Measurements from ENCODE around the gene CAMK4.

CAMK4 gene

DNA sequence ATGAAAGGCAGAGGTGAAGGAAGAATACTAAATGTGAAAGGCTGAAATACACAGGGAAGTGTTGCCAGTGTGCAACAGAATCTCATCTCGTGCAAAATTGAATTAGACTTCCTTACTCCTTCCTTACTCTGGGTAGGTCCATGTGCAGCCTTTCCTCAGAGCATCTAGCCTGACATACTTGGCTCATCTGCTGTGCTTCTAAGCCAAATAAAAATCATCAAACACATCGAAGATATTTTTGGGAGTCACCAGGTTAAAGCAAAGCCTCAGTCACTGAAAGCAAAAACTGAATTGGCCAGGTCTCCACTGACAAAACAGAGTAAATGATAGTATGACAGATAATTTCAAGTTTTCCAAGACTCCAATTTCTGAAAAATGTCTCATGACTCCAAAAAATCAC is 268.8 kb downstream of the CAMK4 start:
- DNase-seq (ENCODE audit: low read depth): no peak

GRCh38 chr5:111494355-111494999 is 270.3 kb downstream of the CAMK4 start:
- DNase-seq (ENCODE audit: low read depth): no peak

GRCh38 chr5:111495159-111495558 is 271.0 kb downstream of the CAMK4 start:
- no peak for DNase-seq (ENCODE audit: low read depth)

DNA sequence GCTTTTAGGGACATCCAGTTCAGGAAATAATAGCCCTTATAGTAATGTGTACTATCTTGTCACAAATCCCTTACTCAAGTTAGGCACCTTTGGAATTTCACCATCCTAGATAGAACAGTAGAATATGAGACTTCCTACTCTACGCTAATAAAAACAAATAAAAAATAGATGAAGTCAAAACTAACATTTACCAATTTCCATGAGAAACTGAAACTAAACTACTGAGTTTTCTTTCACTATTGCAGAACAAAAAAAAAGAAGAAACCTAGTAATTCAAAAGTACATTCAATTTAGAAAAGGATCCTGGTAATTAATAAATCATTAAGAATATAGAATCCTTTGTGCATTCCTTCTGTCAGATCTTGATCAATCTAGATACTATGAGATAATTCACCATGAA is 274.2 kb downstream of the CAMK4 start:
- no peak for DNase-seq (ENCODE audit: low read depth)

GRCh38 chr5:111502956-111503355 is 278.8 kb downstream of the CAMK4 start:
- no peak for DNase-seq (ENCODE audit: low read depth)

GRCh38 chr5:111505096-111505495 is 280.9 kb downstream of the CAMK4 start:
- no peak for DNase-seq (ENCODE audit: low read depth)

DNA sequence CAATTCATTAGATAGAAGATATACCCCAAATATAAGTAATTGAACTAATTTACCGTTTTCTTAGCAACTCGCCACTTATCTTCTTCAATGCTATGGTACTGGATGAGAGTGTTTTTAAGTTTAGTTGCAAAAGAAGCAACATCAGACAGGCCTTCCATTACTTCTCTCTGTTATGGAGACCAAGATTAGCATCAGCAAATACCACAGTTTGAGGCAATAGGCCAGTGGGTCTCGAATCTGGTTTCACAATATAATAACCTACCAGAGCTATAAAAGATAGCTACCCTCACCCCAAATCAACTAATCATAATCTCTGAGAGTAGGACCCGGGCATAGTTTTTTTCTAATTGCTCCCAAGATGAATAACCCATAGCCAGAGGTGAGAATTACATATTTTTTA is 283.1 kb downstream of the CAMK4 start:
- no peak for DNase-seq (ENCODE audit: low read depth)

DNA sequence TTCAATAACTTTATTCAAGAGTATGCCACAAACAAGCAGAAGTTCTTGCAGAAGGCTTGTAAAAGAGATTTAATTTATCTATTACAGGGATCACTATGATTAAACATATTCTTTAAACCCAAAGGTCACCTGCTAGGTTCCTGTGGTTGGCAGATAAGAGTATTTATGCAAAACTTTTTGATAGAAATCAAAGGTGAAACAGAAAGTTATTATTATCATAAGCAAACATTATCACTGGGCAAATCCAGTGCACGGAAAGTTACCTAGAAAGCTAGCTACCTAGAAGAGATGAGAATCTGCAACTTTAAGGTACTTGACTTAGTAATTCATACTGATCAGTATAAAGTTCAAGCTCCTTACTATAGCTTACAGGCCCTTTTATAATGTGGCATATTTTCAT is 284.9 kb downstream of the CAMK4 start:
- DNase-seq (ENCODE audit: low read depth): no peak

GRCh38 chr5:111511174-111511830 is 287.1 kb downstream of the CAMK4 start:
- no peak for DNase-seq (ENCODE audit: low read depth)

DNA sequence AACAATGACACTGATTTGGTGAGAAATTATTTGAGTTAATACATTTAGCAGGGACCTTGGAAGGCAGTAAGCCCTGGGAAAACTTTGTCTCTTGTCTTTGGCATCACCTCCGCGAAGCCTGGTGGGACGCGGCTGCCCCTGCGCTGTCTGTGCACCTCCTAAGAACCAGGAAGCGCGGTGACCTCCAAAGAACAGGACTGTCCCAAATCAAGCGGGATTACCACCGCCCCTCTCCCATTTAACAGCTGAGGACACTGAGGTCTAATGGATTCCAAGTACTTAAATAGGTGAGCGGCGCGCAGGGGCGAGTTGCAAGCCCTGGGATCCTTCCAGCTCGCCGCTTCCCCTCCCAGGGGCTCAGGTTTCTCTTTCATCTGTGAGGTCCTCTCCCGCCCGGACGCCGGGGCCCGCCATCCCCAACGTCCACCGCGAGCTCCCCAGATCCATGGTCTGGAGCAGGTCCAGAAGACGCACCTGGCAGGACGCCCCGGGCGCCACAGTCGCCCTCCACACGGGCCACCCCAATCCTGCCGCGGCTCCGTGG is 287.7 kb downstream of the CAMK4 start:
- DNase-seq (ENCODE audit: low read depth): no peak

DNA sequence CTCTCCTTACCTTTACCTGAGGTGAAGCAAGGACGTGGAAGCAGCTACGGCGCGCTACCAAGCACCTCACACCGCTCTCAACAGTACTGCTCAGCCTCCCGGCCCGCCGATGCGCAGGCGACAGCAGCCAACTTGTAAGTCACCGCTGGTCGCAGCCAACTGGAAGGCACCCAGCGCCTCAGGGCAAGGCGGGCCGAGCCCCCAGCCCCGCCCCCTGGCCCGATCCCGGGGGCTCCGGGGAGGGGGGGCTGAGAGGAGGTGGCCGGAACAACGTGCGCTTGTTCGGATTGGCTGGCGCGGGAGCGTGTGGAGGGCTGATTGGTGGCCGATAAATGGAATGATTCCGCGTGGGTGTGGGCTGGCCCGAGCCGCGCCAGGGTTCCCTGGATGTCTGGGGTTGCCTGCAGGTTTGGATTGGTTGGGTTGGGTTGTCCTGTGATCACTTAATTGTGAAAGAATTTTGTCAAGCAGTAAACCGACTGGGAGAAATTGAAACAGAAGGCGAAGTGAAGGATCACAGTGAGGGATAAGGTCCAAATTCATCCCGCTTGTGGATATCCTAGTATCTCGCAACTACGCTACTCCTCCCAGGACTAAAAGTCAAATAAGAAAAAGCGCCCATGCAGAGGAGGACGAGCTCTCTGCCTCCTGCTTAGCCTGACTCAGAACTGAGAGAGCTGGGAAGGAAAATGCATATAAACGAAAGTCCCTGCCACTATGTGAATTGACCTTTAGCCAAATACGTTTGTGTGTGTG is 288.4 kb downstream of the CAMK4 start, which contains the start of gene STARD4:
Gene STARD4, minus strand, starts transcription at position 161 of the 756 bp plus-strand sequence. CDS start 5,102 bp downstream, outside the sequence.
- DNase-seq (ENCODE audit: low read depth): peak; percentile 68

- no peak for DNase-seq (ENCODE audit: low read depth)
Observed at GRCh38 chr5:111513131-111513520, 288.9 kb downstream of the CAMK4 start.

DNA sequence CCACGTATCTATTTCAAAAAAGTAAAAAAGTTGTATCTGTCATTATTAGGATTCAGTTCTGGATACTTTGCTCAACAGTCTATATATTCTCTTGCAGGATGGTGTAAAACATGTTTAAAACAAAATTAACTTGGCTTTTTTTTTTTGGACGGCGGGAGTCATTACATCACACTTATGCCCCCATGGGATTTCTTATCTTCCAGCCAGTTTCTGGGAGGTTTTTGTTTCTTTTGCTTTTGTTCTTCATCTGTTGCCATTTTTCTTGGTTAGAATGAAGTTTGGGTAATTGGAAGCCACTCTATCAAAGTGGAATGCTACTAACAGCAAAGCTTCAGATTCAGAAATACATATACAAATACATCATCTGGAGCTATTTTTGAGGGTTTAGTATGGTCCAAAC is 289.9 kb downstream of the CAMK4 start:
- DNase-seq (ENCODE audit: low read depth): no peak

- DNase-seq (ENCODE audit: low read depth): no peak
Observed at GRCh38 chr5:111517853-111518501, 293.8 kb downstream of the CAMK4 start.

DNA sequence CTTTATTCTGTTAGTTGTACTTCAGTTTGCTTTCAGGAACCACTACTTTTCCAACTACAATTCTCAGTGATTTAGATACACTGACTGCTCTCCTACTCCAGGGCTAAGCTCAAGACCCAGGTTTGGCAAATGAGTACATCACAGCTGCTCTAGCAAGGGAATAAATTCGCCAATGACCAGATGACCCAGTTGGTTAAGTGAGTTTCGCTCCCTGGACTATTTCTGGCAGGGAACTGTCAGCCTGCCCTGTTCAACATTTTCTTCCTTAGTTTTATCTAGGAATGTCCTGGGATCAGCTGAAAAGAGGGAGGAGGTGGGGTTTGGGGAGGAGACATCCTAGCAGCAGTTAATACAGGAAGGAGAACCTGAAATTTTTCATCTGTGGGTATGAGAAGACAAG is 294.6 kb downstream of the CAMK4 start:
- no peak for DNase-seq (ENCODE audit: low read depth)

- DNase-seq (ENCODE audit: low read depth): no peak
Observed at GRCh38 chr5:111520908-111521307, 296.7 kb downstream of the CAMK4 start.

DNA sequence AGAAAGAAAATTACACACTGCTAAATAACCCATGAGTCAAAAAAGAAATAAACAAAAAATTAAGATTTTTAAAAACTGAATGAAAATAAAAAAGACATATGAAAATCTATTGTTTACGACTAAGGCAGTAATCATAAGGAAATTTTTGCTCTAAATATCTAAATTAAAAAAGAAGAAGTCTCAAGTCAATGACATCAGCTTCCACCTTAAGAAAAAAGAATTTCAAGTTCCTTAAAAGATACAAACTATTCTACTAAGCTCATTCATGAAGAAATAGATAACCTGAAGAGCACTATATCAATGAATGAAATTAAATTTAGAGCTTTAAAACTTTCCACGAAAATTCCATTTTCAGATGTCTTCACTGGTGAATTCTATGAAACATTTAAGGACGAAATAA is 303.9 kb downstream of the CAMK4 start:
- no peak for DNase-seq (ENCODE audit: low read depth)

DNA sequence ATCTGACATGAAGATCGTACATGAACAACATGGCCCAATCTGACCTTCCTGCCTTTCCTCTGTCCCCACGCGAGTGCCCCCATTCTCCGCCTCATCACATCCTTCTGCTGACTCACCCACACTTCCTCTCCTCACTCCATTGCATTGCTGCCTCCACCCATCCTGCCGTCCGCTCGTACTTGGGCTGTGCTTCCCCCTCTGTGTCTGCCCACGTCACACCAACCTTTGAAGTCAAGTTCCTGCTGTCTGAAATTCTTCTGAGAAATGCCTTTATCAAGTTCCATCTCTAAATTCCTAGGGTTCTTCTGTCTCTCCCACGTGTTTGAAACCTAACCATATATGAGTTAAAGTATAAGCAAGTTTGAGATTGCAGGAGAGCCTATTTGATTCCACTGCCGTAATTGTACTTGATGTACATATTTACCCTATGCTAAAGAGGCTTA is 306.1 kb downstream of the CAMK4 start:
- peak; percentile 93 for DNase-seq (ENCODE audit: low read depth)

DNA sequence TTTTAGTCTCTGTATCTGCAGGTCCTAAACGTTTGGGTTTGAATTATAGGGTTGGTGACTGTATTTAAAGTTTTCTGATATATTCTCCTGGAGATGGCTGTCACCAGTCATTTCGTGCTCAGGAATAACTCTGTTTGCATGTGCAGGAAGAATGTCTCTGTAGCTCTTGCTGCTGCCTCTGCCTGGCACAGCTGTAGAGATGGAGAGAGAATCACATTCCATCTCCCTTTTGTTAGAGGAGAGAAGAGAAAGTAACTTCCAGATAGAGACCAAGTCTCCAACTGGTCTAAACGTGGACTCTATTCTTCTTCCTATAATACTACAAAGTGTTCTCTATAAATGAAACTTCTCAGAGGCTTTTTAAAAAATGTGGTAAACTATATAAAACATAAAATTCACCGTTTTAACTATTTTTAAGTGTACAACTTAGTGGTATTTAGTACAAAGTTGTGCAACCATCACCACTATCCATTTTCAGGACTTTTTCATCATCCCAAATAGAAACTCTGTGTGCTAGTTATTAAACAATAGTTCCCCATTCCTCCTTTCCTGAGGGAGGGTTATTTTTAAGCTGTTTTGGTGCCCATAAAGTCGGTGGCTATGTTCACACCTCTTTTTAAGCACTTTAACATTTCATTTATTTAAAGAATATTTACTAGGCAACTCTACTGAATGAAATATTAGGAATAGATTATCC is 308.9 kb downstream of the CAMK4 start:
- DNase-seq (ENCODE audit: low read depth): no peak

DNA sequence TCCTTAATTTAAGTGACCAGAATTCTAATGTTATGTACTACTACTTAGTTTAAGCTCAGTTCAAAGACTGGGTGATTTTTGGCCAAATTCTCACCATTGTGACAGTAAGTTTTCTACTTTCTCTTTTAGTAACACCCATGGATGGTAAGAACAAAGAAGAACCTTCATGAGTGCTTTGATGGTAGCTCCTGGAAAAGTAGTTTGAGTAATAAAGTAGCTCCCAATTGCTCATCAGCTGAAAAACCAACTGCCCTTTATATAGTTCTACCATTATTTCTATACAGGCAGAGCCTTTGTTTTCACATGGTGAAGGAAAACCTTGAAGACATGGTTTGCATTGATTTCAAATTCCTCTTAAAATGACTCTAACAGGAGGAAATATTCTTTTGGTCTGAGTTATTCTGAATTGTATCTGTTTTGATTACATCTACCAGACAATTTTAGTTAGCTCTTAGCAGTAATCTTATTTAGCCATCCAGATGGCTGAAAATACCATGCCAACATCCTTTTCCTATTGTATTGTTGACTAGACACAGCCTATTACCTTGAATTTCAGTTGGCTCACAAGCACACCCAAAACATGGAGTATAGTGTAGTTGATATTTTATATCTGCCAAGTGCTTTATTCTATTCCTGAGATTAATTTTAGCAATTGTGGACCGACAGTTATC is 311.8 kb downstream of the CAMK4 start:
- no peak for DNase-seq (ENCODE audit: low read depth)
